Measurements from ENCODE around the gene PSD2.

PSD2 gene

GRCh38 chr5:139795074-139796001 is at the start of gene PSD2:
Gene PSD2, plus strand, starts transcription at chr5:139795808. Its CDS starts 13,633 bp downstream, at chr5:139809441.
- Histone ChIP-seq H3K4me1 (ENCODE audit: insufficient read depth, low read length) (no peaks in the 10 kb centered on the region), H3K36me3 (ENCODE audit: insufficient read depth, low read length) (no peaks in the 10 kb centered on the region), H3K9me3 (ENCODE audit: control insufficient read depth, insufficient read depth, low read length) (no peaks in the 10 kb centered on the region), H3K9ac (ENCODE audit: low read depth, low read length) (peak within 1 kb of the TSS; percentile 60; the same call in 1 of the 2 replicates)

GRCh38 chr5:139746691-139747582 is 48.7 kb upstream of the PSD2 start:
- H3K9ac ChIP-seq (ENCODE audit: low read depth, low read length) = peak overlapping the region; percentile 58; the same call in 1 of the 2 replicates
- peaks cover 32% of the 10 kb centered on the region for H3K4me1 ChIP-seq (ENCODE audit: insufficient read depth, low read length)
- H3K9me3 ChIP-seq (ENCODE audit: control insufficient read depth, insufficient read depth, low read length) = no peaks in the 10 kb centered on the region
- no peaks in the 10 kb centered on the region for H3K36me3 ChIP-seq (ENCODE audit: insufficient read depth, low read length)

GRCh38 chr5:139747583-139748504 is 47.8 kb upstream of the PSD2 start:
- Histone ChIP-seq H3K36me3 (ENCODE audit: insufficient read depth, low read length) (no peaks in the 10 kb centered on the region), H3K4me1 (ENCODE audit: insufficient read depth, low read length) (peaks cover 27% of the 10 kb centered on the region), H3K9me3 (ENCODE audit: control insufficient read depth, insufficient read depth, low read length) (no peaks in the 10 kb centered on the region), H3K9ac (ENCODE audit: low read depth, low read length) (peak overlapping the region; percentile 58; the same call in 1 of the 2 replicates)

- Histone ChIP-seq H3K9me3 (ENCODE audit: control insufficient read depth, insufficient read depth, low read length) (no peaks in the 10 kb centered on the region), H3K36me3 (ENCODE audit: insufficient read depth, low read length) (no peaks in the 10 kb centered on the region), H3K9ac (ENCODE audit: low read depth, low read length) (peak overlapping the region; percentile 58; the same call in 1 of the 2 replicates), H3K4me1 (ENCODE audit: insufficient read depth, low read length) (peaks cover 26% of the 10 kb centered on the region)
Observed at GRCh38 chr5:139748505-139748826, 47.1 kb upstream of the PSD2 start.

- Histone ChIP-seq H3K4me1 (ENCODE audit: insufficient read depth, low read length) (peaks cover 25% of the 10 kb centered on the region), H3K9me3 (ENCODE audit: control insufficient read depth, insufficient read depth, low read length) (no peaks in the 10 kb centered on the region), H3K36me3 (ENCODE audit: insufficient read depth, low read length) (no peaks in the 10 kb centered on the region), H3K9ac (ENCODE audit: low read depth, low read length) (no peak overlapping the region)
Observed at GRCh38 chr5:139749242-139749641, 46.4 kb upstream of the PSD2 start.

- peaks cover 16% of the 10 kb centered on the region; the same call in 1 of the 2 replicates for H3K4me1 ChIP-seq (ENCODE audit: insufficient read depth, low read length)
- H3K9me3 ChIP-seq (ENCODE audit: control insufficient read depth, insufficient read depth, low read length) = no peaks in the 10 kb centered on the region
- H3K9ac ChIP-seq (ENCODE audit: low read depth, low read length) = no peak overlapping the region
- no peaks in the 10 kb centered on the region for H3K36me3 ChIP-seq (ENCODE audit: insufficient read depth, low read length)
Observed at GRCh38 chr5:139751236-139751635, 44.4 kb upstream of the PSD2 start.

- Histone ChIP-seq H3K36me3 (ENCODE audit: insufficient read depth, low read length) (no peaks in the 10 kb centered on the region), H3K9me3 (ENCODE audit: control insufficient read depth, insufficient read depth, low read length) (no peaks in the 10 kb centered on the region), H3K9ac (ENCODE audit: low read depth, low read length) (no peak overlapping the region), H3K4me1 (ENCODE audit: insufficient read depth, low read length) (peaks cover 19% of the 10 kb centered on the region; the same call in 1 of the 2 replicates)
Observed at GRCh38 chr5:139752506-139753473, 42.8 kb upstream of the PSD2 start.

- no peaks in the 10 kb centered on the region for H3K36me3 ChIP-seq (ENCODE audit: insufficient read depth, low read length)
- H3K9ac ChIP-seq (ENCODE audit: low read depth, low read length) = peak overlapping the region; percentile 32
- H3K4me1 ChIP-seq (ENCODE audit: insufficient read depth, low read length) = peaks cover 21% of the 10 kb centered on the region; the same call in 1 of the 2 replicates
- H3K9me3 ChIP-seq (ENCODE audit: control insufficient read depth, insufficient read depth, low read length) = no peaks in the 10 kb centered on the region
Observed at GRCh38 chr5:139755892-139756671, 39.5 kb upstream of the PSD2 start.

GRCh38 chr5:139756971-139757370 is 38.6 kb upstream of the PSD2 start:
- Histone ChIP-seq H3K36me3 (ENCODE audit: insufficient read depth, low read length) (no peaks in the 10 kb centered on the region), H3K4me1 (ENCODE audit: insufficient read depth, low read length) (peaks cover 21% of the 10 kb centered on the region; the same call in 1 of the 2 replicates), H3K9ac (ENCODE audit: low read depth, low read length) (no peak overlapping the region), H3K9me3 (ENCODE audit: control insufficient read depth, insufficient read depth, low read length) (no peaks in the 10 kb centered on the region)

GRCh38 chr5:139757727-139758509 is 37.7 kb upstream of the PSD2 start:
- Histone ChIP-seq H3K4me1 (ENCODE audit: insufficient read depth, low read length) (peaks cover 24% of the 10 kb centered on the region; the same call in 1 of the 2 replicates), H3K9me3 (ENCODE audit: control insufficient read depth, insufficient read depth, low read length) (no peaks in the 10 kb centered on the region)

GRCh38 chr5:139758510-139759075 is 37.0 kb upstream of the PSD2 start:
- H3K9ac ChIP-seq (ENCODE audit: low read depth, low read length) = no peak overlapping the region
- H3K36me3 ChIP-seq (ENCODE audit: insufficient read depth, low read length) = no peaks in the 10 kb centered on the region
- peaks cover 23% of the 10 kb centered on the region; the same call in 1 of the 2 replicates for H3K4me1 ChIP-seq (ENCODE audit: insufficient read depth, low read length)
- H3K9me3 ChIP-seq (ENCODE audit: control insufficient read depth, insufficient read depth, low read length) = no peaks in the 10 kb centered on the region

More at GRCh38 chr5:139757727-139758509, 37.7 kb upstream of the PSD2 start:
- no peak overlapping the region for H3K9ac ChIP-seq (ENCODE audit: low read depth, low read length)
- H3K36me3 ChIP-seq (ENCODE audit: insufficient read depth, low read length) = no peaks in the 10 kb centered on the region
